Vagina (tissue), 2 donors: ENCODE measurements around the gene ADAMTS9. TPM values are rescaled to one million over a fixed set of nuclear protein-coding genes. Genes with fewer than 3 reads are reported as not detected.

ENCODE experiments used
- DNase-seq, 2 donors: peaks; one replicate each; pipeline ENCODE4 v3.0.0-alpha.2; 2017; ENCODE audit errors: extremely low spot score in 2 of 2
- H3K27ac ChIP-seq: fragments of 200-600 bp; sonication (generic); one replicate; pipeline ENCODE4 v1.5.1; 2019
- H3K27me3 ChIP-seq: fragments of 200-600 bp; sonication (generic); one replicate; pipeline ENCODE4 v1.5.1; 2019
- H3K36me3 ChIP-seq, 2 donors: fragments of 200-600 bp; sonication (generic); one replicate each; pipeline ENCODE4 v1.5.1; 2017 to 2019
- H3K4me1 ChIP-seq: fragments of 200-600 bp; sonication (generic); one replicate; pipeline ENCODE4 v1.5.1; 2019
- H3K4me3 ChIP-seq, 2 donors: fragments of 200-600 bp; sonication (generic); 1 replicate in 1 of 2; 2 replicates in 1 of 2; pipeline ENCODE4 v1.5.1; 2016 to 2019
- H3K9me3 ChIP-seq: fragments of 200-600 bp; sonication (generic); one replicate; pipeline ENCODE4 v1.5.1; 2019
- CTCF ChIP-seq, 3 experiments: fragments of 450-650 bp in 2 of 3; fragments of 200-600 bp in 1 of 3; sonication (generic) in 1 of 3; IDR thresholded peaks; one replicate each; pipeline ENCODE4 v1.5.1; 2017 to 2019; ENCODE audit warnings: antibody characterized with exemption in 3 of 3, mild to moderate bottlenecking in 2 of 3, moderate library complexity in 2 of 3
- POLR2A ChIP-seq, 2 donors: fragments of 450-650 bp; IDR thresholded peaks; one replicate each; pipeline ENCODE4 v1.6.1; 2017; ENCODE audit warnings: antibody characterized with exemption in 2 of 2, mild to moderate bottlenecking in 2 of 2, moderate library complexity in 2 of 2
- POLR2AphosphoS5 ChIP-seq, 2 donors: sonication (generic); formaldehyde crosslinking; IDR thresholded peaks; one replicate each; pipeline ENCODE4 v1.9.0; 2017; ENCODE audit warnings: antibody characterized with exemption in 2 of 2, mild to moderate bottlenecking in 2 of 2, low read depth in 1 of 2; ENCODE audit not compliant: insufficient read depth in 1 of 2
- intact Hi-C: fragments of 100-400 bp; cut with DNase I; formaldehyde crosslinking; loops from one replicate; pipeline ENCODE4 v1.15.1; 2023
- total RNA-seq: library from RNA; depleted of rRNA; stranded (reverse); fragments of >200 nt; gene quantifications from one replicate; pipeline ENCODE4 v1.2.3, GENCODE V29; 2016

Gene ADAMTS9
- total RNA-seq, 1 donor from 2014 or later: 118 TPM

GRCh38 chr3:64694114-64694513 lies 6.3 kb upstream of the ADAMTS9 start:
- TF ChIP-seq POLR2A (IDR thresholded peaks at IDR 0.05) (no peak), POLR2AphosphoS5 (IDR thresholded peaks at IDR 0.05; ENCODE audit: insufficient read depth in 1 of 2, low read depth in 1 of 2) (no peak), CTCF (IDR thresholded peaks at IDR 0.05) (no peak)
- Histone ChIP-seq H3K36me3 (no peaks in the 10 kb centered on the region), H3K9me3 (no peaks in the 10 kb centered on the region), H3K27me3 (no peaks in the 10 kb centered on the region), H3K4me1 (peaks cover 35% of the 10 kb centered on the region), H3K4me3 (no peak overlapping the region), H3K27ac (no peak overlapping the region)
- intact Hi-C loops: no loop called here
- no peak for DNase-seq

GRCh38 chr3:64693031-64693430 lies 5.2 kb upstream of the ADAMTS9 start:
- Histone ChIP-seq H3K4me1 (peaks cover 35% of the 10 kb centered on the region), H3K27ac (no peak overlapping the region), H3K27me3 (no peaks in the 10 kb centered on the region), H3K36me3 (no peaks in the 10 kb centered on the region), H3K9me3 (no peaks in the 10 kb centered on the region), H3K4me3 (no peak overlapping the region)
- DNase-seq: no peak
- intact Hi-C loops: no loop called here
- no peak for TF ChIP-seq POLR2AphosphoS5 (IDR thresholded peaks at IDR 0.05; ENCODE audit: insufficient read depth in 1 of 2, low read depth in 1 of 2)
- no peak for TF ChIP-seq POLR2A (IDR thresholded peaks at IDR 0.05)
- no peak for TF ChIP-seq CTCF (IDR thresholded peaks at IDR 0.05)

- intact Hi-C loops: no loop called here
- no peaks in the 10 kb centered on the region for H3K36me3 ChIP-seq
- H3K9me3 ChIP-seq: no peaks in the 10 kb centered on the region
- DNase-seq: no peak
- peaks cover 42% of the 10 kb centered on the region for H3K4me1 ChIP-seq
- H3K27me3 ChIP-seq: no peaks in the 10 kb centered on the region
- no peak overlapping the region for H3K4me3 ChIP-seq
- TF ChIP-seq POLR2AphosphoS5 (IDR thresholded peaks at IDR 0.05; ENCODE audit: insufficient read depth in 1 of 2, low read depth in 1 of 2) (no peak), POLR2A (IDR thresholded peaks at IDR 0.05) (no peak), CTCF (IDR thresholded peaks at IDR 0.05) (no peak)
- H3K27ac ChIP-seq: no peak overlapping the region
Observed at GRCh38 chr3:64691051-64691450, 3.3 kb upstream of the ADAMTS9 start.

GRCh38 chr3:64687086-64687780 lies 567 bp downstream of the ADAMTS9 start:
- no peaks in the 10 kb centered on the region for H3K36me3 ChIP-seq
- H3K4me3 ChIP-seq: peak overlapping the region; percentile 62 to 77
- H3K9me3 ChIP-seq: no peaks in the 10 kb centered on the region
- intact Hi-C loops: loop anchor here (5.0 to 10.0 kb wide), 2 partner anchors 152 to 260 kb away; no protein-coding TSS in a partner anchor
- TF ChIP-seq CTCF (IDR thresholded peaks at IDR 0.05) (no peak), POLR2A (IDR thresholded peaks at IDR 0.05) (no peak), POLR2AphosphoS5 (IDR thresholded peaks at IDR 0.05; ENCODE audit: insufficient read depth in 1 of 2, low read depth in 1 of 2) (no peak)
- DNase-seq: no peak
- H3K4me1 ChIP-seq: peaks cover 36% of the 10 kb centered on the region
- H3K27ac ChIP-seq: peak overlapping the region; percentile 97
- H3K27me3 ChIP-seq: no peaks in the 10 kb centered on the region

GRCh38 chr3:64686446-64686908 lies 1.3 kb downstream of the ADAMTS9 start:
- Histone ChIP-seq H3K4me3 (peak overlapping the region; percentile 62 to 77), H3K9me3 (no peaks in the 10 kb centered on the region), H3K27ac (peak overlapping the region; percentile 97), H3K27me3 (no peaks in the 10 kb centered on the region), H3K36me3 (no peaks in the 10 kb centered on the region), H3K4me1 (peaks cover 28% of the 10 kb centered on the region)
- DNase-seq: no peak
- intact Hi-C loops: loop anchor here (5.0 to 10.0 kb wide), 2 partner anchors 152 to 261 kb away; no protein-coding TSS in a partner anchor
- no peak for TF ChIP-seq POLR2AphosphoS5 (IDR thresholded peaks at IDR 0.05; ENCODE audit: insufficient read depth in 1 of 2, low read depth in 1 of 2)
- peak in 1 of 3 experiments; percentile 12 for TF ChIP-seq CTCF (IDR thresholded peaks at IDR 0.05)
